ENCODE measurements around the gene IMP4.

IMP4 gene

DNA sequence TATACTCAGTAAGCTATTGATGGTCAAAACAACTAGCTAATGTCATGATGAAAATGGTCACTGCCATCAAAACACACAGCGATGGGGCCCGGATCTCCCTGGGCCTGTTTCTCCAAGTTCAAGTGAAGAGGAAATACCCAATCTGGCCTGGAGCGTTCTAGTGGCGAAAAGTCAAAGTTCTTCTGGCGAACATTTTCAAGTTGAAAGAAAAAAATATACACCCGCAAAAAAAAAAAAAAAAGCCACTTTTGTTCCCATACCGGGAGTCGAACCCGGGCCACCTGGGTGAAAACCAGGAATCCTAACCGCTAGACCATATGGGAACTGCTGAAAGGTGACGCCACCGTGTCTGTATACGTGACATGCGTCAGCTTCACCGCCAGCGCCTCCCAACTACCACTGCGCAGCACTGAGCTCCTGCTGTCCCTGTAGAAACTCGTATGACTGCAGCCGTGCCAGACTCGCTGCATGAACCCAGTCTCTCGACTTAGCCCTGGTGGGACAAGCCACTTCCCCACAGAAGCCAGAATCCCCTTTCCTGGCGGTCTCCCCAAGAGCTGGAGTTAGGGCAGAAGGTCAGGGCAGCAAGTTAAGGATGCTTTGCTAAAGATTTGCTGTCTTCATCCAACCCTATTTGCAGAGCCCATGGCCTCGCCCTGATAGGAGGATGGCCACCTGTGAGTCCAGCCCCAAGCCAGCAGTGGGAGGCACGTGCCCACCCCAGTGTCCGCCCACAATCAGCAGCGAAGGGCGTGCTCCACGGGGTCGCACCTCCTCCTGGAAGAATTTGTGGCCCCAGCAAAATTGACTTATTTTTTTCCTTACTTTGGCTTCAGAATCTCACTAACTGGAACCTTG is 5.6 kb upstream of the IMP4 start:
- peak; percentile 9 for DNase-seq

DNA sequence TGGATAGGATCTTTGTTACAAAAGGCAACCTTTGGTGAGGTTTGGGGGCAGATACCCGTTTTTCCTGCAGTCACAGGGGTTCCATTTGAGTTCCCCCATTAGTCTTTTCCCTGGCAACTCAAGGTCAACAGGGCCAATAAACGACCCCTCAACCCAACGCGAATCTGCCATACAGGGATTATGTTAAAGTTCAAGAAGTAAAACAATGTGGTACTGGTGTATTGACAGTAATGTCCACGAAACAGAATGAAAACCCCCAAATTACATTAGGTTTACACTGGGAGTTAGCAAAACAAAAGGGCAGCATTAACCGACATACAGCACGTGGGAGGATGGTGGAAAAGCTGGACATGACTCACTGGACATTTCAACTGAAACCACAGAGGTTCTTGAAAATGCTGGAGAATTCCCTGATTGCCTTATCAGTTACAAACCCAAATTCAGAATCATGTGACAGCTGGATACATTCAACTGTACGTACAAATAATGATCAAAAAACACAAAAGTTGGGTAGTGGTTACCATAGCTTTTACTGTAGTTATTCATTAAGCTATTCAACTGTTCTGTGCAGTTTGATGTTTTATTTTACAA is 4.9 kb upstream of the IMP4 start:
- no peak for DNase-seq

DNA sequence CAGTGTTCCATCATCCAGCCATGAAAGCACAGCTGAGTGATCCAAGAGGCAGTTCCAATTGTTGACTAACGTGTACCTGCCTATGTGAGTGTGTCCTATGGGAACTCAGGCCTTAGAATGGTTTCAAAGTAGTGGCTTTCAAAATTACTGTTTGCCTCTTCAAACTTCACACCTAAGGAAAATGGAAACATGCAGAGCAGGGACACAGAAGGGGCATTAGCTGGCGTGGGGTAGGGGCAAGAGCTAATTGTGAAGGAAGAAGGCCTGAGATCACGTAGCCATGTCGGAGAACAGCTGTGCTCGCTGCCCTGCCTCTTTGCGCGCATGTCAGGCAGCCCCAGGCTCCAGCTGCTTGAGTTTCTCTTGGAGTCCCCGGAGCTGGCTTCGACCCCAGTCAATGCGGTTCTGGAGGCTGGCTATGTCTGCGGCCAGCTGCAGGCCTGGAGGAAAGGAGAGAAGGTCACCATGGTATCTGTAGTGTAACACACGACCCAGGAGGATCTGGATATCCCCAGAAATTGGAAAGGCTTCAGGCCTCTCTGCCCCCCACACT is 3.8 kb upstream of the IMP4 start:
- DNase-seq = no peak

DNA sequence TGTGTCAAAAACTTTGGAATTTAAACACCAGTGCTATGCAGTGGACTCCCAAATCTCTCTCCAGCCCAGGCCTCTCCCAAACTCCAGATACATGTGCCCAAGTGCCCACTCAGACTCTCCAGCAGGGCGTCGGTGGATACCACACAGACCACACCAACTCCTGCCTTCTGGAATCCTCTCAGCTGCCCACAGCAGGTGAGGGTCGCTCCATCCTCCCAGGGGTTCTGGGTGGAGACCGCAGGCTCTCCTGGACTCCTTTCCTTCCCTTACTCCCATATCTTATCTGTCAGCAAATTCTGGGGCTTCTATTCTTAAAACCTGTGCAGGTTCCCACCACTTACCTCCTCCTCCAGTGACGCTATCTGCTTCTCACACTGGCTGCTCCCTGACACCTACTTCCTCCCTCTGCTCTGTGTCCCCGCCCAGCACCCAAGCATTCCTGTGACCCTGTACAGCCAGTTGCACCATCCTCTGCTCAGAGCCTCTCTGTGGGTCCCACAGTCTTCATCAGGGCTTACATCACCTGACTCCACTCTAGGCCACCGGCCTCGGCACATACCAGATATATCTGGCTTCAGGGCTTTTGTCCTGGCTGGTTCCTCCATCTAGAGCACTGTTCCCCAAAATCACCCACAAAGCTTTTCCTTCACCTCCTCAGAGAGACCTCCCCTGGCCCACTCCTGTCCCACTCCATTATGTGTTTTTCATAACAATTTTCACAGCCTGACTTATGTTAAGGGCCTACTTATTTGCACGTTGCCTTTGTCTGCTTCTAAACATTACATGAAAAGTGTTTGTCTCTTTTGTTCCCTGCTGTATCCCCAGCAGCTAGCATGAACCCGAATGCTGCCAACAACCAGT is 2.6 kb upstream of the IMP4 start:
- no peak for DNase-seq

DNA sequence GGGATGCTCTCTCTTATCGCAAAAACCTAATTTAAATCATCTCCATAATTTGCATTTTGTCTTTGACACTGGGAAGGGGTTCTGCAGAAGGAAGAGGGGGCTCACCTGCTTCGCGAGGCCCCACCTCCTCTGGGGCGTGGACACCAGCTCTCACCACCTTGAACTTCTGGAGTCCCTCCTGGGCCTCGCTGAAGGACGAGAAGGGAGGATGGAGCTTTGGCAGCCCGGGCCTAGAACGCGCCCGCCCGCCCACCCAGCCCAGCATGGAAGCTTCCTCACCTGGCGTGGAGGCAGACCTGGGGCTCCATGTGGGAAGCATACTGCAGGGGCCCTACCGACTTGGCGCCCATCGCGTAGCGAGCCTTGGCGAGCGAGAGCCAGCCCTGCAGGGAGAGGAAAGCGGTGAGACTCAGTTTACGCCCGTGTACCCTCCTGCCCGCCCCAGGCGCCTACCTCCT is 1.1 kb upstream of the IMP4 start:
- DNase-seq = no peak

DNA sequence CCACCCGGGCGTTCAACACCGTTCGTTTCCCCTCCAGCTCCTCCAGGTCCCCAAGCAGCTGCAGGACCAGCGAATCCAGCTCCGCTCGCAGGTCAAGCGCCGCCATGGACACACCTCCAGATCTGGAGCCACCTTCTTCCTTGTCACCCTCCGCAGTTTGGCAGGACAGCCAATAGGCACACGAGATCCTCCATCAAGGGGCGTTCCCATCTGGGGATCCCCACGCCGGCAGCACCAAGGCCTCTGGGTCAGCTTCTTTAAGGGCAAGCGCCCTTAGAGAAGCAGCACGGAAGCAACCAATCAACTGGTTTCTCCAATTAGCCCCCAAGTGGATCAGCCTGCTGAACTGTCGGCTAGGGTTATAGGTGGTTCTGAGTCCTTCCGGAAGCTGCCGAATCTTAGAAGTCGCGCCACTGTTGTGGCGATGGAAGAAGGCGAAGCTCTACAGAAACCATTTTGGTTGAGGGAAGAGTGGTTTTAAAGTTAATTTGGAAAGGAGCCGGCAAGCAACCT is 621 bp upstream of the IMP4 start:
- peak; percentile 41 for DNase-seq

DNA sequence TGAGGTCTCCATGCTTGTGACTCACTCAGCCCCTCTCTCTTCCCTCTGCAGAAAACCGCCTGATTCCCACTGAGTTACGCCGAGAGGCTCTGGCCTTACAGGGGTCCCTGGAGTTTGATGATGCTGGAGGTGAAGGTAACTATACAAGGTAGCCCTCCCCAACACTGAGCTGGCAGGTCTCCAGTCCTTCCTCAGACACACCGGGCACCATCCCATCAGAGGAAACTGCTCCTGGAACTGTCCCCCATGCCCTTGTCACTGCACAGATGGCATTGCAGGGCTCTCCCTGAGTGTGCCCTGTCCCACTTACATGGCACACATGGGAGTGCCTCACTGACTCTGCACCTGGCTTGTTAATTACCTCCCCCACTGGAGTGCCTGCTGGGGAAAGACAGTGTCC is 1.9 kb downstream of the IMP4 start:
- no peak for DNase-seq

DNA sequence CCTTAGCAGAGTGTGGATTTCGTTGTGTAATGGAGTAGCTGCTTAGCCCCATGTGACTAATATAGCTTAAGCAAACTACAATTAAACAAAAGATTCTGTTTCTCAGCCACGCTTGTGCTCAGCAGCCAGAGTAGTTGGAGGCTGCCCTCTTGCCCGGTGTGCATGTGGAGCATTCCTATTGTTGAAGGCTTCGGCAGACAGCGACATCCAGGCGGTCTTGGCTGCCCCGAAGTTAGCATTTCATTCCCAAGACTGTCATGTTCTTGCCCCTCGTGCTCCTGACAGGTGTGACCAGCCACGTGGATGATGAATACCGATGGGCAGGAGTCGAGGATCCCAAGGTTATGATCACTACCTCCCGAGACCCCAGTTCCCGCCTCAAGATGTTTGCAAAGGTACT is 2.4 kb downstream of the IMP4 start:
- no peak for DNase-seq

DNA sequence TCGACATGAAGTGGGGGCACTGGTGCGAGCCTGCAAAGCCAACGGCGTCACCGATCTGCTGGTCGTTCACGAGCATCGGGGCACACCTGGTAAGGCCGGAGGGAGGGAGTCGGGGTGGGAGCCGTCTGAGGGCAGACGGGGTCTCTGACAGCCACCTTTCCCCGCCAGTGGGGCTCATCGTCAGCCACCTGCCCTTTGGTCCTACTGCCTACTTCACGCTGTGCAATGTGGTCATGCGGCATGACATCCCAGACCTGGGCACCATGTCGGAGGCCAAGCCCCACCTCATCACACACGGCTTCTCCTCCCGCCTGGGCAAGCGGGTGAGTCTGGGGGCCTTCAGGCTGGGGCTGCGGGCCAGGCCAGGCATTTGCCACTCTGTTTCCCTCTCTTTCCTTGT is 2.9 kb downstream of the IMP4 start:
- DNase-seq = no peak

DNA sequence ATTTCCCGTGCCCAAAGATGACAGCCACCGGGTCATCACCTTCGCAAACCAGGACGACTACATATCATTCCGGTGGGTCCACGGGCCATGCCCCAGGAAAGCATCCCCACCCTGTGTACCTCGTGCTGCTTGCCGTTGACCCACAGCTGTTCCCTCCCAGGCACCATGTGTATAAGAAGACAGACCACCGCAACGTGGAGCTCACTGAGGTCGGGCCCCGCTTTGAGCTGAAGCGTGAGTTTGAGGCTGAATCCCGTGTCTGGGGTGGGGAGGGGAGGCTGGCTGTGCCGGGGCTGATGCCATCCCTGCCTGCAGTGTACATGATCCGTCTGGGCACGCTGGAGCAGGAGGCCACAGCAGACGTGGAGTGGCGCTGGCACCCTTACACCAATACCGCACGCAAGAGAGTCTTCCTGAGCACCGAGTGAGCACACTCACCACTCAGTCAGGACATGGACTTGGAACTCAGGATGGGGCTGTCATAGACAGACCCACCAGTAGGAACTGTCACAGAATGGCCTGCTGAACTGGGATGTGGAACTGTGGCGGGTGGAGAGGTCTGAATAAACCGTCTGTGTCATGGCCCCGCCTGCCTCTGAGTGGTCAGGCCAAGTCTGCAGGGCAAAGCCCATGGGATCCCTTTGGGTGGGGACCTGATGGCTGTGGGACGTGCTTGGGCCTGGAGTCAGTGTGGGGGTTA is 3.5 kb downstream of the IMP4 start:
- DNase-seq = no peak

DNA sequence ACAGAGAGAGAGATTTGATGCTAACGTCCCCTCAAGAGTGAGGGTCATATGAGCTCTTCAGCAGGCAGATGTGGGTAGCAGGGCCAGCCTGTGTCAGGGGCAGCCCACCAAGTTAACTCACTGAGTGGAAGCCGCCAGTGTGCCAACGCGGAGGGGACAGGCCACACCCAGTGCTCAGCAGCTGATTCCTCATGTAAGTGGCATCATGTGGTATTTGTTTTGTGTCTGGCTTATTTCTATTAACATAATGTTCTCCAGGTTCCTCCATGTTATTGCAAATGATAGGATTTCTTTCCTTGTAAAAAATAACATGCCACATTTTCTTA is 4.0 kb downstream of the IMP4 start:
- no peak for DNase-seq

DNA sequence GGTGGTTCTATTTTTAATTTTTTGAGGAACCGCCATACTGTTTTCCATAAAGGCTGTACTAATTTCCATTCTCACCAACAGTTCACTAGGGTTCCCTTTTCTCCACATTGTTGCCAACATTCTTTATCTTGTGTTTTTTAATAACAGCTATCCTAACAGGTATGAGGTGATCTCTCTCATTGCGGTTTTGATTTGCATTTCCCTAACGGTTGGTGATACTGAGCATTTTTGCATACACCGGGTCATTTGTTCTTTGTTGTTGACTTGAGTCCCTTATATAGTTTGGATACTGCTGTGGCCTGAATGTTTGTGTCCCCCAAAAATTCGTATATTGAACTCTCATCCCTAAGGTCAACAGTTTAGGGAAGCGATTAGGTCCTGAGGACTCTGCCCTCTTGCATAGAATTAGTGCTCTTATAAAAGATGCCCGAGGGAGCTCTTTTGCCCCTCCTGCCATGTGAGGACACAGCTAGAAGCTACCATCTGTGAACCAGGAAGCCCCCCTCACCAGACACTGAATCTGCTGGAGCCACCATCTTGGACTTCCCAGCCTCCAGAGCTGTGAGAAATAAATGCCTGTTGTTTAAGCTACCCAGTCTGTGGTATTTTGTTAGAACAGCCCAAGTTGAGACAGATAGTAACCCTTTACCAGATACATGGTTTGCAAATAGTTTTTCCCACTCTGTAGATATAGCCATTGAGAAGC is 4.7 kb downstream of the IMP4 start:
- DNase-seq = no peak

DNA sequence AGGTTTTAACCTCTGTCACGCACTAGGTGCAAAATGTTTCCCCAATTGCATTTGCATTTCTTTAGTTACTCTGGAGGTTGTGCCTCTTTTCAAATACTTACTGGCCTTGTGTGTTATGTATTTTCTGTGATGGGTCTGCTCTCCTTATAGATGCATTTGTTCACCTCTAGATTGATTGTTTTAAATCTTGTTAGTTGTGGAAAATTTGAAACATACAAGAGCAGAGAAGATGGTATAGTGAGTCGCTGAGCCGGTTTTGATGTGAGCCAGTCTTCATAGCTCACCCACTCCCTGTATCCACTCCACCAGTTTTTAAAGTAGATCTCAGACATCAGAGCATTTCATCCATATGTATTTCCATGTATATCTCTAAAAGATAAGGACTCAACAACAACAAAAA is 6.5 kb downstream of the IMP4 start:
- DNase-seq = no peak

DNA sequence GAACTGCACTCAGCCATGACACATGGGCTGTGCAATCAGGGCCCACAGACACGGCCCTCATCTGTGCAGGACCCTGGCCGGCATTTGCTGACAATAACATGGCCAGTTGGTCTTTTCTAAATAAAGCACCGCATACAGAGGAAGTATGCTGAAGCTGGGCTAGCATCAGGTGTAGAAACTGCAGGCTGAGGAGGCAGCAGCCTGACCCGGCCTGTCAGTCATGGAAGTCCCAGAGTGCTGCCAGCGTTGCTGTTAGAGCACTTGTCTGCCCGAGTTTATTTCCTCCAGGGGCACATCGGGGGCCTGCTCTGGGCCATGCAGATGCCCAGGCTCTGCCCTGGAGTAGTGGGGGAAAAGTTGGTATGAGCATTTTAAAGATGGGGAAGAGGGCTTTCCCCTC is 9.0 kb downstream of the IMP4 start:
- DNase-seq = no peak

DNA sequence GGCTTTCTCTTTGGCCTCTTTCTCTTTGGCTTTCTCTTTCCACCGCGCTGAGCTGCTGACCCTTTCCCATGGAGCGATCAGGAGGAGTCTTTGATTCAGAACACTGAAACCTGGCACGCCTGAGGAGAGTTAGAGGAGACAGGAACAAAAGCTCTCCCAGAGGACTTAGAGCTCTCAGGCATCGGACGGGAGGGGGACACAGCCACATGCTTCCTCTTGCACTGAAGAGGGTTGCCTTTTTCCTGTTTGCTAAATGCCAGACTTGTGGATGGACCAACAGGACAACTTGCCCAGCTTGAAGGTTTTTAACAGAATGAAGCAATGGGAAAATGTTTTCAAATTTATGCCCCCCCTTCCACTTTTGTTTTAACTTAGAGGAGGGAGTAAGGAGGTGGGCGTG is 9.5 kb downstream of the IMP4 start:
- DNase-seq = no peak

DNA sequence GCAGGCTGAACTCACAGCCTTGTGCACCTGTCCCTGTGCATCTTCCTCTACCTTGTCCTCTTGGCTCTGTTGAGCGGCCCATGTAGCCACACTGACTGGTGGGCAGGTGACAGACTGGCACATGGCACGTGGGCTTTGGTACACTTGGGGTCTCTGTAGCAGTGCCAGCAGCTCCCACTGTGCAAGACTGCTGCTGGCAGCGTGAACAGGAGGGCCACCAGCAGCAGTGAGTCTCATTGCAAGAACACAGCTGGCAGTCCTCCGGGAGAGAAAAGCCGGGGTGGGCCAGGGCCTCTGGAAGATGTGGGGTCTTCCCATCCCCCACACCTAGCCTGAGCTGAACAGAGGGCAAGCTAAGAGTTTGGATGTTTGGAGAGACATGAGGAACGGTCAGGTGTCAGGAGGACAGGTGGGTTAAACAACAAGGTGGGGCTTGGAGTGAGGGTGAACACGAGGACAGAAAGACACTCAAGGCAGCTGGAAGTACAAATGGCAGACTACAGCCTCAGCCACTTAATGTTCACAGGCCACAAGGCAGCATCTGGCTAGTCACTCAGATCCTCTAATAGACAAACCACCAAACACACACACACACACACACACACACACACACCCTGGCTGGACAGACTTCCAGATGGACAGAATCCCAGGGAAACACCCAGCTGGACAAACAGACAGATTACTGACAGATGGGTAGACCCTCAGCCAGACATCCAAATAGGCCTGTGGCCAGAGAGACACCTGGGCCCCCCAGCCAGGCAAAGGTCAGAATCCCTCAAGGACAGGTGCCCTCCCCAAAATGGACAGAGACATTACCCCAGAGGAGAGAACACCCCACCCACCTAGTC is 10.8 kb downstream of the IMP4 start:
- DNase-seq = no peak

DNA sequence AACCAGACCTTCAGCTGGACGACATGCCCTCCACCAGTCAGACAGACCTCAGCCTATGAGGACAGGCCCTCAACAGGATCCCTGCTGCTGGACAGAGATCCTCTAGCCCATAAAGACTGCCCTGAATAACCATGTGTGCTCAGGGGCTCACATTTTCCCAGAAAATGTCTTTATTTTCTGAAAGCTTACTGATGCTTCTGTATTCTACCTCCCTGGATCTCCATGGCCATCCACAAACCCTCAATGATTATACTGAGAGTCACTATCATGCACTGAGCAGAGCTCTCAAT is 11.4 kb downstream of the IMP4 start:
- no peak for DNase-seq

DNA sequence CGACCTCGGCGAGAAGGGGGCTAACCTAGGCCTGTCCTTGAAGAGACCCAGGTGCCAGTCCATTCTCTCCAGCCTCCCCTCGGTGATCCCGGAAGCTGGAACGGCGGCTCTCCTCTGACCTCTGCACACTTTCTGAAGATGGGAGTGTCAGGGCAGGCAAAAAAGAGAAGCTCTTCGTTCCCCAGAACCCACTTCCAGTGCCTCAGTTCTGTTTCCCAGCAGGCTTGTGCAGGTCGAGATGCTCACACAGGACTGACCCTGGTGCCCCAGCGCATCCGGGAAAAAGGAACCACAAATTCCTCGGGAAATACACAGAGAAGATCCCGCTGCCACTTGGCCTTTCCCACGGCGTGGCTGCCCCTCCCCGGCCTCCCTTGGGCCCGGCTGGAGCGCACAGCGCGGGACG is 12.5 kb downstream of the IMP4 start:
- DNase-seq = no peak

DNA sequence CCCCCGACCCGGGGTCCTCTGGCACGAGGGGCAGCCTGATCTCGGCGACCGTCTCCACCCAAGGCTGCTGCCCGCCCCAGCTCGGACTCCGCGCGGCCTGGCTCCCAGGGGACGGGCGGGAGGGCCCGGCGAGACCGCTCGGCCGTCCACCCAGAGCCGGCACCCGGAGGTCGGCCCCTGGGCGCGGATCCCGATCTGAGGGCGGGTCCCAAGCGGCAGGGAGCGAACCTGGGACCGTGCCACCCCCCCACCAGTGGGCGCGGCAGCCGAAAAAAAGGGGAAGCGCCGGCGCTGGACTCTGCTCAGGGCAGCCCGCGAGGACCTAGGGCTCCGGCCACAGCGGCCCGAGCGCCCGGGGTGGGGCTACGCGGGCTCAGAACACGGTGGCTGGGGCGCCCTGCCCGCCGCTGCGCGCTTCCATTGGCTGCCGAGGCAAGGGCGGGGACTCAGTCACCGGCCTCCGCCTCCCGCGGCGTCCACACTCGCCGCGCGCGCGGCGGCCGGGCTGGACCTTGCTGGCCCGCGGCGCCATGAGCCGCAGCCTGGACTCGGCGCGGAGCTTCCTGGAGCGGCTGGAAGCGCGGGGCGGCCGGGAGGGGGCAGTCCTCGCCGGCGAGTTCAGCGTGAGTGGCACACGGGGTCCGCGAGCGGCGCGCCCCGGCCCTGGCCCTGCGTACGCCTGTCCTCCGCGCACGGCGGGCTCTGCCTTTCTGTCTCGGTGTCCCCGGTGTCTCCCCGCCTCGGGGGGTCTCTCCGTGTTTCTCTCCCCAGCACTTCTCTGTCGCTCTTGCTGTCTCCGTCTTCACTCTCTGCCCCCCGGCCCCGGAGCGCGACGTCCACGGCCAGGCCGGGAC is 13.1 kb downstream of the IMP4 start, which contains the start of gene PTPN18:
Gene PTPN18, plus strand, starts transcription at position 479 of the 854 bp plus-strand sequence. Its CDS starts 52 bp downstream, at position 531.
- no peak for DNase-seq

DNA sequence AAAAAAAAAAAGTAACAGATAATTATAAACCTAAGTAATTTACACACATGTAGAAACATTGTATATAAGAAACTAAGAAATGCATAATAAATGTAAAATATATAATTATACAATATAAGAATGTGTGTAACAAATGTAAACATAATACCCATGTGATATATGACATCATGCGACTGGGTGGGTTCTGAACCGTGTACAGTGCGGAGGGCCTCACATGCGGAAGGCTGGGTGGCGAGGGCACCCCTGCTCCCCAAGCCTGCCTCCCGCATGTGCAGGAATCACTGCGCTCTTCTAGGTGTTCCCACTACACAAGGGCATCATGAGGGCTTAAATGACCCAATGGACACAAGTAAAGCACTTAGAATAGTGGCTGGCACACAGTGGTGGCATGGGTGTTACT is 15.2 kb downstream of the IMP4 start:
- DNase-seq = no peak
